Lower leg skin (tissue), 3 donors: ENCODE measurements around the gene TAGLN.

ENCODE experiments used
- POLR2A ChIP-seq, 2 donors: fragments of 450-650 bp; IDR thresholded peaks; one replicate each; pipeline ENCODE4 v1.6.1; 2016 to 2017; ENCODE audit warnings: antibody characterized with exemption in 2 of 2, mild to moderate bottlenecking in 1 of 2, moderate library complexity in 1 of 2
- TF ChIP-seq, protein P1 (sequence below), 3 donors: fragments of 450-650 bp; IDR thresholded peaks; one replicate each; pipeline ENCODE4 v1.5.1; 2016; ENCODE audit warnings: antibody characterized with exemption in 3 of 3, mild to moderate bottlenecking in 3 of 3, moderate library complexity in 2 of 3

GRCh38 chr11:117231842-117232091 is 32.6 kb downstream of the TAGLN start, which contains the start of gene PCSK7:
- TF ChIP-seq, protein P1, sequence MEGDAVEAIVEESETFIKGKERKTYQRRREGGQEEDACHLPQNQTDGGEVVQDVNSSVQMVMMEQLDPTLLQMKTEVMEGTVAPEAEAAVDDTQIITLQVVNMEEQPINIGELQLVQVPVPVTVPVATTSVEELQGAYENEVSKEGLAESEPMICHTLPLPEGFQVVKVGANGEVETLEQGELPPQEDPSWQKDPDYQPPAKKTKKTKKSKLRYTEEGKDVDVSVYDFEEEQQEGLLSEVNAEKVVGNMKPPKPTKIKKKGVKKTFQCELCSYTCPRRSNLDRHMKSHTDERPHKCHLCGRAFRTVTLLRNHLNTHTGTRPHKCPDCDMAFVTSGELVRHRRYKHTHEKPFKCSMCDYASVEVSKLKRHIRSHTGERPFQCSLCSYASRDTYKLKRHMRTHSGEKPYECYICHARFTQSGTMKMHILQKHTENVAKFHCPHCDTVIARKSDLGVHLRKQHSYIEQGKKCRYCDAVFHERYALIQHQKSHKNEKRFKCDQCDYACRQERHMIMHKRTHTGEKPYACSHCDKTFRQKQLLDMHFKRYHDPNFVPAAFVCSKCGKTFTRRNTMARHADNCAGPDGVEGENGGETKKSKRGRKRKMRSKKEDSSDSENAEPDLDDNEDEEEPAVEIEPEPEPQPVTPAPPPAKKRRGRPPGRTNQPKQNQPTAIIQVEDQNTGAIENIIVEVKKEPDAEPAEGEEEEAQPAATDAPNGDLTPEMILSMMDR (IDR thresholded peaks at IDR 0.05): no peak
- TF ChIP-seq POLR2A (IDR thresholded peaks at IDR 0.05): no peak
